Fibroblast of lung (primary cell): ENCODE measurements around the gene TJP1.

ENCODE experiments used
- CTCF ChIP-seq, 2 donors: IDR thresholded peaks in 1 of 2; conservative IDR thresholded peaks in 1 of 2; 1 replicate in 1 of 2; 2 replicates in 1 of 2; pipeline ENCODE4 v1.5.1; 2011 to 2012; ENCODE audit warnings: low read length in 2 of 2, control low read depth in 1 of 2, inconsistent platforms in 1 of 2, low read depth in 1 of 2, mild to moderate bottlenecking in 1 of 2
- EZH2 ChIP-seq: IDR thresholded peaks from 2 replicates; pipeline ENCODE4 v1.5.1; 2012; ENCODE audit warnings: low read length, control low read depth, mild to moderate bottlenecking; ENCODE audit errors: missing control alignments

GRCh38 chr15:29756358-29757267 lies 65.7 kb downstream of the TJP1 start:
- TF ChIP-seq CTCF (conservative IDR thresholded peaks at IDR 0.05 in 1 of 2, IDR thresholded peaks at IDR 0.05 in 1 of 2; ENCODE audit: low read depth in 1 of 2, low read length in 2 of 2) (no peak), EZH2 (no peak)
